Fibroblast of the conjunctiva (primary cell): ENCODE data around the gene CTCF.
A peak's percentile ranks its signal among the peaks of the same experiment; 100 is the strongest.

Experiments
- DNase-seq: peaks from one replicate; pipeline ENCODE4 v3.0.0-alpha.2; 2010; ENCODE audit warnings: low read depth

The CTCF gene

DNA sequence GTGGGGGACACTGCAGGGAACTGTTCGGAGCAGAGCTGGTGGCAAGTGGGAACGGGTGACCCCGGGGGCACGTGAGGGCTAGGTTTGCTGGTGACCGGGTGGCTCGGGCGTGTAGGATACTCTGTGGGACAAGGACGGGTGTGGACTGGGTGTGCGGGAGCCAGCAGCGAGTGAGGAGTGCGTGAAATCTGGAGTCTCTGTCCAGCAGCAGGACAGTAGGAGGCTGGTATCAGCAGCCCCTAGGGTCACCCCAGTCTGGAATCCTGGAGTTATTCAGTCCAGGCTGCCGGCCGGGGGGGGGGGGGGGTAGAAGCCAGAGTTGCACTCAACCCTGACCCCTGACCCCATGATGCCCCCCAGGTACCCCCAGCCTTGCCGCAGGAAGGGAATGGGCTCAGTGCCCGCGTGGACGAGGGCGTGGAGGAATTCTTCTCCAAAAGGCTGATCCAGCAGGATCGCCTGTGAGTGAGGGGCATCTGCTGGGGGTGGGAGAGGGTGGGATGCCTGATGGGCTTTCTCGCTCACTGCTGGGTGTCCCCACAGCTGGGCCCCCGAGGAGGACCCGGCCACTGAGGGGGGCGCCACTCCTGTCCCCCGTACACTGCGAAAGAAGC is 91.6 kb downstream of the CTCF start:
- DNase-seq, result no peak

DNA sequence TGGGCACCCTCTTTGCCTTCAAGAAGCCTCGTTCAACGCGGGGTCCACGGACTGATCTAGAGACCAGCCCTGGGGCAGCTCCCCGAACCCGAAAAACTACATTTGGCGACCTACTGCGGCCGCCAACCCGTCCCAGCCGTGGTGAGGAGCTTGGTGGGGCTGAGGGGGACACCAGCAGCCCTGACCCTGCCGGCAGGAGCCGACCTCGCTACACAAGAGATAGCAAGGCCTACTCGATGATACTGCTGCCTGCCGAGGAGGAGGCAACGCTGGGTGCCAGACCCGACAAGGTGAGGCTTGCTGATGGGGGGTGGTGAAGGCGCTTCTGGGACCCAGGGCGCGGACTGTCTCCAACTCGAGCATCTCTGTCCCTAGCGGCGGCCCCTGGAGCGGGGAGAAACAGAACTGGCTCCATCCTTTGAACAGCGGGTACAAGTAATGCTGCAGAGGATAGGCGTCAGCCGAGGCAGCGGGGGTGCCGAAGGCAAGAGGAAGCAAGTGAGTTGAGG is 92.1 kb downstream of the CTCF start:
- DNase-seq, result no peak

DNA sequence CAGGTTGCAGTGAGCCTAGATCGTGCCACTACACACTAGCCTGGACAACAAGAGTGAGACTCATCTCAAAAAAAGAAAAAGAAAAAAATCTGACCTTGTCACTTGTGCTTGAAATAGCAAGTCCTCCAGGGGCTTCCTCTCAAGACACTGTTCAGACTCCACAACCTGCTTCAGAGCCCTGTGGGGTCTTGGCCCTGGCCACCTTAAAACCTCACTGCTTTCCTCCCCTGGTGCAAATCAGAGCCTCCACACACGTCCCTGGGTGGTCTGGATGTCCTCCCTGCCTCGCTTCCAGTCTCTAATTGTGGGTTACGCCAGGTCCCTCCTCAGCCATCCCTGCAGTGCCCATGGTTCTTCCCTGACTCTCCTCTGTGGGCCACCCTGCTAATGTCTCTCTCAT is 93.0 kb downstream of the CTCF start:
- no peak for DNase-seq

DNA sequence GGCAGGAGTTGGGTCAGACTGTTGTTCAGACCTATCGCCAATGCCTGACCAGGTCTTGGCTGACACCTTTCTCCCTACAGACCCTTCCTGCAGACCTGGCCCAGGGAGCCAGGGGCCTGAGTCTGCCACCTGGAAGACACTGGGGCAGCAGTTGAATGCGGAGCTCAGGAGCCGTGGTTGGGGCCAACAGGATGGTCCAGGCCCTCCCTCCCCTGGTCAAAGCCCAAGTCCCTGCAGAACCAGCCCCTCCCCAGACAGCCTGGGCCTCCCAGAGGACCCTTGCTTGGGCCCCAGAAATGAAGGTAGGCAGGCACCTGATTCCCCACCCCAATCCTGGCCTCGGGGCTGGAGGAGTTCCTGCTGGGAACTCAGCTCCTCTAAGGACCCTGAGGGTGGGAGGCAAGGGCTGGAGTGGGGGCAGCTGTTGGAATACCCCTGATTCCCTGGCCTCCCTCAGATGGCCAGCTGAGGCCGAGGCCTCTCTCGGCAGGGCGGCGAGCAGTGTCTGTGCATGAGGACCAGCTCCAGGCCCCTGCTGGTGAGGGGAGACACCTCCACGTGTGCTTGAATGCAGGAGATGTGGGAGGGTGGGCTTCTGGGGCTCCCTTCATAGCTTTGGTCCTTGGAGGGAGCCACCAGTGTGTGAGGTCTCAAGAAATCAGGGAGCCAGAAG is 94.2 kb downstream of the CTCF start:
- DNase-seq, result no peak

DNA sequence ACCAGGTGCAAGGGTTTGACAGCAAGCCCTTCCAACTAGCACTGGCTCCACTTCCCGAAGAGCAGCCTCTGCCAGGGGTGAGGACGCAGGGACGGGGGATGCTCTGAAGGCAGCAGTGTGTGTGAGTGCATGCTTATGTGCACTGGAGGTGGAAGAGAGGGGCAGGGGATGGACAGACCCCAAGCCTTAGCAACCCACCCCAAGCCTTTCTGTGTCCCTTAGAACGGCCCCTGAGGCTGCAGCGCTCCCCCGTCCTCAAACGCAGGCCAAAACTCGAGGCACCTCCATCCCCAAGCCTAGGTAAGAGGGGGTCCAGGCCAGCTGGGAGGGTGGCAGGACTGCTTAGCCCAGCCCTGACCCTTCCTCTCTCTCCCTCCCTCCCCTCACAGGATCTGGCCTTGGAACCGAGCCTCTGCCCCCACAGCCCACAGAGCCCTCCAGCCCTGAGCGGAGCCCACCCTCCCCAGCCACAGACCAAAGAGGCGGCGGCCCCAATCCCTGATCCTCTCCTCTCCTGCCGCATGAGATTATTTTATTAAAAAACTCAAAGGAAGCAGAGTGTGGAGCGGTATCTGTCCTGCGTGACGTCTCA is 94.8 kb downstream of the CTCF start:
- no peak for DNase-seq

DNA sequence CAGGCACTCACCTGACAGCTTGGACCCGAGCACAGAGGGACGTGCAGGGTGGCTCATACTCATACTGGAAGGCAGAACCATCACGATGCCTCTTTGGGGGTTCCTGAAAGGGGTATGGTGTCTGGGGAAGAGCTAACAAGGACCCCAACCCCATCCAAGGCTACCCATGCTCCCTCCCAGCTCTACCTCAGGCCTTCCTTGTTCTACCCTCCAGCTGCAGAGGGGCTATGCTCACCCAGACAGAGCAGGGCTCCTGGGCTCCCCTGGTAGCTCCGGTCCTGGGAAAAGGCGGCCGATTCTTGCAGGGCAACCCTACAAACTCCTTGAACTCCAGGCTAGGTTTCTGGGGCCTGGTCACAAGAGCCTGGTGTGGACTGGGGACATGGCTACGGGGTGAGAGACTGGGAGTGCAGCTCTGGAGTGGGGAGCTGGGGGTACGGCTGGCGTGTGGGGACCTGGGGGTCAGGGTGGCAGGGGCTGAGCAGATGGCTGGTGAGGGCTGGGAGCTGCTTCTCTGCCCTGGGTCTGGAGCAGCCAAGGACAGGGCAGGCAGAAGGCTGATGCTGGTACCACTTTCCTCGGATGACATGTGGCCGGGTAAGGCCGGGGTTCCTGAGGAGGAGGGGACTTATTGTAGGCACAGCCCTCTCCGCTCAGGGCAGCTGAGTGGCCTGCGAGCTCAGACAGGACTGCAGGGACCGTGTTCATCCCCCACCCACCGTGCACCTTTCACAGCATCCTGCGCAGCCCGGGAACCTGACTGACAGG is 95.6 kb downstream of the CTCF start:
- no peak for DNase-seq

DNA sequence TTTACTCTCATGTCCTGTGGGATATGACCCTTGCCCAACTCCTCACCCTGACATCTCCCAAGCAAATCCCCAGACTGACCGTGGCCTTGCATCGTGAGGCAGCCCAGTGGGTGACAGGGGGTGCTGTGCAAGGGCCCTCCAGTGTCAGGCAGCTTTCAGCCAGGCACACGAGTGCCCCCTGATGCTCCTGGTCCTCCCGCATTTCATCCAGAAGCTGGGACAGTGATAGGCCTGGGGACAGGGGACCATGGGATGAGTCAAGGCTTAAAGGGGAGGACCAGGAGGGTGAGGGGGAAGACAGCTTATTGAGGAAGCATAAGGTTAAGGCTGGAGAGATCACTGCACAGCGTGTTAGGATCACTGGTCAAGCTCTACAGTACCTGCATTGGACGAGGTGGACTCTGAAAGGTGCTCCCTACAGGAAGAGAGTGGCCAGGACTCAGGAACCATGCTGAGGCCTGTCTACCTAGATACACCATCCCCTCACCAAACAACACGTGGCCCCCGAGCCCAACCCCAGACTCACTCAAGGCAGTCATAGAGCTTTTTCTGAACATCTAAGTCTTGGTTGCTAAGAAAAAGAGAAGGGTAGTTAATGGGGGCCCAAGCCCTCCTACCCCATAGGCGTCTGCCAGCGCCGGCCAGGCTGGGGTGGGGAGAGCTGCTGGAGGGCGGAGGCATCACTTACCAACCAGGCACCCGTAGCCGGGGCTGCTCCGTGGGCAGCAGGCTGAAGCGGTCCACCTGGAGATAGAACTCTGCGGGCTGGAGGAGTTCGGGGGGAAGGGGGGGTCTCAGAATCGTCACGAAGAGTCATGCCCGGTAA is 96.7 kb downstream of the CTCF start:
- no peak for DNase-seq

DNA sequence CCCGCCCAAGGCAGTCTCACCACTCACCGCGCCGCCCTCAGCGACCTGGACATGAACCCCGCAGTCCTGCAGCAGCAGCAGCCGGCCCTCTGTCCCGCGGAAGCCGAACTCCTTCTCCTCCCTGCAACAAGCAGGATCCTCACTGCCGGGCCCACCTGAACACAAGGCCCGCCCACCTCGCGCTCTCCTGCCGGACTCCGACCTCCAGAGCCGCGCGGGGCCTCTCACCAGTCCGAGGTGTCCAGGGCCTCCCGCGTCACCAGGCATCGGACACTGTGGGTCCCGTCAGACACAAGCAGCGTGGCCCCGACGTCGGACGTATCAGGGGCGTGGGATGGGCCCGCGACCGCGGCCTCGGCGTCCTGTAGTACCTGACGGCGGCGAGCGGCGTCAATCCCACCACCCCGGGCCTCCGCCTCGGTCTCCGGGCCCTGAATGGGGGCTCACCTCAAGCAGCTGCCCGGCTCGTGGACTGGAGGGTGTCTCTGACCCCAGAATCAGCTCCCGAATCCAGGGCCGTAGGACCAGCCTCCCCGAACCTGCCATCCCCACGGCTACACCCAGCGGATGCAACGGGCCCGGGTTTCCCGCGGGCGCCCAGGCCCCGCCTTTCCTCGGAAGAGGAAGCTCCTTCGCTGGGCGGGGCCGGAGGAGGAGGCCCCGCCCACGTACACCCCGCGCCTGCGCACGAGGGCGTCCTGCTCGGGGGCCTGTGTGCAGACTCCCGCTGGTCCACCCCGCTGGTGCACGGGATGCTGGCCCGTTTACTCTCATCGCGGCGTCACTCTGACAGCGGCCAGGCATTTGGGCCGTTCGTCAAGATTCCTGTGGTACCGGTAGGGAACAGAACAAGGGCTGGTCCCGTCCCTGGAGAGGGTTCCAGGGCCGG is 97.6 kb downstream of the CTCF start, which contains the start of gene ACD:
Gene ACD, minus strand, starts transcription at position 586 of the 889 bp plus-strand sequence. Its CDS starts 40 bp downstream, at position 546.
- DNase-seq, result peak; percentile 75

DNA sequence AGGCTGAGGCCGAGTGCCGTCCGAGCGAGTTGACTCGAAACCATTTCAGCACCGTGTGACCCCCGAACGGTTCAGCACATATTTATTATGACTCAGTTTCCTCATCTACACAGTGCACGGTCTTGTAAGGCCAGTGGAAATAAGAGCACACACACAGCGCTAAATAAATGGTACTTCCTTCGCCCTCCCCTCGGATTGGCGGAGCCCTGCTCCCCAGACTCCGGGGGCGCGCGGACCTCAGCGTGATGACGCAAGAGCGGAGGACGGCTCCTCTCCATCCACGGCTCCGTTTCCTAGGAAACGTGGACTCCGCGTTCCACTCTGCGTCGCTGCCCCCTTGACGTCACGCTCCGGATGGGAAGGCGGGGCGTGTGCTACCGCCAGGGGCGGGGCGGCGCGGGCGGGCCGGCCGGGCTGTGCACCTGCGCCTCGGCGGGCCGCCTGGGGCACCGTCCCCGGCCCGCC is 98.3 kb downstream of the CTCF start, which contains the start of gene PARD6A:
Gene PARD6A, plus strand, starts transcription at position 397 of the 465 bp plus-strand sequence. CDS start 79 bp downstream, outside the sequence.
- DNase-seq, result peak; percentile 95

DNA sequence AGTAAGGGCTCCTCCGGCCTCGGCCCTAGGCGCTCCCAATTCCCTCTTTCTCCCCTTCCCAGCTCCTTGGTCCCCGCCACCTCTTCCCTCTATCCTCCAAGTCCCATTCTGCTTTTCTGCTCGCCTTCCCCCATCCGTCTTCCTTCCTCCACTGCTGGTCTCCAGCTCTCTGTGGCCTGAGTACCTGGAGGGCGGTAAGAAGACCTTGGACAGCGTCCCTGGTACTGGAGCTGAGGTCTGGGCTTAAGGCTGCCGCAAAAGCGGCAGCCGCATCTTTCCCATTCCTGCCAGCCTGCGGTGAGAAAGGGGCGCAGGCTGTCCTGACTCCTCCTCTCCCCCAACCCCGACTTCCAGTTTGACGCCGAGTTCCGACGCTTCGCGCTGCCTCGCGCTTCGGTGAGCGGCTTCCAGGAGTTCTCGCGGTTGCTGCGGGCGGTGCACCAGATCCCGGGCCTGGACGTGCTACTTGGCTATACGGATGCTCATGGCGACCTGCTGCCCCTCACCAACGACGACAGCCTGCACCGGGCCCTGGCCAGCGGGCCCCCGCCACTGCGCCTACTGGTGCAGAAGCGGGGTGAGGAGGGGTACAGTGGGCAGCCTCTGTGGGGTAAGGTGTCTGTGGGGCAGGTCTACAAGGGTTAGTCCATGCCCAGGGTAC is 98.9 kb downstream of the CTCF start:
- no peak for DNase-seq

DNA sequence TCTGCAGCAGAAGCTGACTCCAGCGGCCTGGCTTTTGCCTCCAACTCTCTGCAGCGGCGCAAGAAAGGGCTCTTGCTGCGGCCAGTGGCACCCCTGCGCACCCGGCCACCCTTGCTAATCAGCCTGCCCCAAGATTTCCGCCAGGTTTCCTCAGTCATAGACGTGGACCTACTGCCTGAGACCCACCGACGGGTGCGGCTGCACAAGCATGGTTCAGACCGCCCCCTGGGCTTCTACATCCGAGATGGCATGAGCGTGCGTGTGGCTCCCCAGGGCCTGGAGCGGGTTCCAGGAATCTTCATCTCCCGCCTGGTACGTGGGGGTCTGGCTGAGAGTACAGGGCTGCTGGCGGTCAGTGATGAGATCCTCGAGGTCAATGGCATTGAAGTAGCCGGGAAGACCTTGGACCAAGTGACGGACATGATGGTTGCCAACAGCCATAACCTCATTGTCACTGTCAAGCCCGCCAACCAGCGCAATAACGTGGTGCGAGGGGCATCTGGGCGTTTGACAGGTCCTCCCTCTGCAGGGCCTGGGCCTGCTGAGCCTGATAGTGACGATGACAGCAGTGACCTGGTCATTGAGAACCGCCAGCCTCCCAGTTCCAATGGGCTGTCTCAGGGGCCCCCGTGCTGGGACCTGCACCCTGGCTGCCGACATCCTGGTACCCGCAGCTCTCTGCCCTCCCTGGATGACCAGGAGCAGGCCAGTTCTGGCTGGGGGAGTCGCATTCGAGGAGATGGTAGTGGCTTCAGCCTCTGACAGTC is 99.7 kb downstream of the CTCF start:
- no peak for DNase-seq

DNA sequence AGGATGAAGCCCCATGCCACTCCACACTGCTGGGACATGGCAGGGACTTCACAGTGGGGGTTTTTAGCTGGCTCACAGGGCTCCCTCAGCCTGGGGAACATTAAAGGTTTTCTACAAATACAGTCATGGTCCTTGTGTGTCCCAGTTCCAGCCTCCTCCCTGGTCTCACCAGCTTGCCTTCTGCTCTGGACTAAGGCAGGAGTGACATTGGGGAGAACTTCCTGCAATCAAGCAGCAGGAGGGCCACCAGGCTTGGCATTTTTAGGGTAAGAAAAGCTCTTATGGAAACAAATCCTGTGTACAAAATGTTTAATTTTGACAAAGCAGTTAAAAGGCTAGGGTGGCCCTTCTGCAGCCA is 100.3 kb downstream of the CTCF start:
- no peak for DNase-seq

DNA sequence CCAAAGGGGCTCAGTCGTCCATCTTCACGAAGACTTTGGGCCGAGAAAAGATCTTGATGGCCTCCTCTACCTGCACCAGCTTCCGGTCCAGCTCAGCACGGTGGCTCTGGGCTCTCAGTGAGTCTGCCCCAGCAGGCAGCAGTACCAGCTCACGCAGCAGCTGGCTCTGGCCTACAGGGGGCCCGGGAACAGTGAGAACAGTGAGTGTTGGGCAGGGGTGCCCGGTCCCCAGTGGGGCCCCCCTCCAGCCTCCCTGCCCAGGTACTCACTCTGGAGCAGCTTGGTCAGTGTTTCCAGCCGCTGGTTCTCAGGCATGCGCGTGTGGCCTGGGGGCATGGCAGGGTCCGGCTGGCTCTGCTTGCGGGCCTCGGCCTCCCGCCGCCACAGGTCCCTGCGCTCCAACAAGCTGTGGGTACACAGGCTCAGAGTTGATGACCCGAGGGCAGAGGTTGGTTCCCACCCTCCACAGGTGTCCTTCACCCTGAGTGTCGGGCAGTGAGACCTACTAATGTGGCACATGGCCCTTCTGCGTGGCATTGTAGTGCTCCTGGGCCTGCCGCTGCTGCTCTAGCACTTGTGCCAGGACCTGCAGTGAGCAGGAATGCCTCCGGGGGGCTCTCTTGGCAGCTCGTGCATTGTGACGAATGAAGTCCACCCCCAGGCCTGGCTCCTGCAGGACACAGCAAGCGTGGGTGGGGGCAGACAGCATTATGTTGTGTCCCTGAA is 101.0 kb downstream of the CTCF start:
- DNase-seq, result no peak

DNA sequence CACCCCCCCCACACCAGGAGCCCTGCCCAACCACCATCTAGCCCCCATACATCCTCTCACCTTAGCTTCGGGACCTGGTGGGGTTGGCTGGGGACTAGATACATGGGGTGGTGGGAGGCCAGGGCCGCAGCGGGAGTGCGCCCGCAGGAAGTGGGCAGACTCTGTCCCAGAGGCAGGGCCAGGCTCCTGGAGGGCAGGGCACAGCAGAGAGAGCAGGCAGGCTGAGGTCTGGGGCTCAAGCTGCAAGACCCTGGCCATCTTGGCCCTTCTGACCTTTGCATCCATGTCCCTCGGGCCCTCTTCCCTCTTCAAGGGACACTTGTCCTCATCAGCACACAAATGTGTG is 101.5 kb downstream of the CTCF start:
- no peak for DNase-seq

DNA sequence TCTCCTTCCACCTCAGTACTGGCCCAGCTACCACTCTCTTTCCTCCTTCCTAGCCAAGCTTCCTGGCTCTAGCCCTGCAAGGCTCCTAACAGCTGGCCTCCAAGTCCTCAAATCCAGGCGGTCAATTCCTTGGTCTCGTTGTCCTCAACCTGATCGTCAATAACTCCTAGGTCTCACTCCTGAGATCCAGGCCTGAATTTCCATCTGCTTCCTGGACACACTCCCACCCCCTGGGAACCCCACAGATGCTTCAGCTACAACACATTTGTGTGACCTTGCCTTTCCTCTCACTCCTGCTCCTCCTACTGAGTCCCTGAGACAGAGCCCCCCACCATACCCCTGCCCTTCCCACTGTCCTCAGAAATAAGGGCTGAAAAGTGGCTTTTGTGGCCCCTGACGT is 101.9 kb downstream of the CTCF start:
- no peak for DNase-seq

DNA sequence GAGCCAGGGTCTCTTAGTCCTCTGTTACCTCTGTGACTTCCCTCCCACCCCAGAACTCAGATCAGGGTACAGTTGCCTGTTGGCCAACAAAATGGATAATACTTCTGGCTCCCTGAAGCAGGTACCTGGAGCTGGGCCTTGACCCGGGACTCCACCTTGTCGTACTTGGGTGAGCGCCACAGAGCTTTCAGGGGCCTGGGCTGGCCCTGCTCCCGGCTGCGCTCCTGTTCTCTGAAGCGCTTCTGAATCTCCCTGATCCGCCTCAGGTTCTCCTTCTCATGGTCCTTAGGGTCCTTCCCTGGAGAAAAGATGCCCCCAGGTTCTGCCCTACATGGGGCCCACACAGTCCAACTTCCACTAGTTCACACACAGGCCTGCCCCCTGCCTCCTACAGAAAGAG is 102.5 kb downstream of the CTCF start:
- no peak for DNase-seq

DNA sequence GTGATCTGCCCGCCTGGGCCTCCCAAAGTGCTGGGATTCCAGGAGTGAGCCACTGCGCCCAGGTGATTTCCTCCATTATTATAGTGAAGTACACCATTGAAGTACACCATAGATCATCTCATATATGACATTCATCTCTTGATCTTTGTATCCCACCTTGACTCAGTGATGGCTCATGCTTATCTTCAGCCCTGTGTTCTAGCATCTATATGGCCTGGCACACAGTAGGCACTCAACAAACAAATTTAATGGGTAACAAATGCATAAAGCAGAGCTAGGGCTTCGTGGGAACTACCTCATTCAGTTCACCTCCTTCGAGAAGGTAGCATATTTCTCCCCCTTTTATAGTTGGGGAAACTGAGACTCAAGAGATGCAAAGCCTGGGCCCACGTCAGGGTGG is 103.3 kb downstream of the CTCF start:
- no peak for DNase-seq

DNA sequence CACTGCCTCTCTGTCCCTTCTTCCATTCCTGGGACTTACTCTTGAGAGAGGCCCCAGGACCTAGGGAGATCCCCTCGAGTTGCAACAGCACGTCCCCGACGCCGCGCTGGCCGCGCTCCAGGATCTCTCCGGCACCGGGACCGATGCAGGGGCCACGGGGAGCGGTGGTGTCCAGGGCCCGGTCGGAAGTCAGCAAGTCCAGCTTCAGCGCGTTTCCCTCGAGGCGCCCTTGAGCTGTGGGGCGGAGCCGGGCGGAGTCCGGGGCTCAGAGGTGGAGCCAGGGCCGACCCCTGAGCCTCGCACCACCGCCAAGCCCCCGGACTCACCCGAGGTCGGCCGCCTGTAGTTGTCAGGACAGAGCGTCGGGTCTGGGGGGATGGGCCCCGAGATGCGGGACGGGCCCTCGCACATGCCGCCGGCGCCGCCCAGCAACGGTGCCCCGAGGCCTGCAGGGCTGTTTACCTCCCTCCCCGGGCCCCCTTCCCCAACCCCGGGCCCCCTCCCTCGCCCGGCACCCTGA is 103.8 kb downstream of the CTCF start:
- no peak for DNase-seq
